Liver (tissue), 9 donors: ENCODE data around the gene LRRC47. TPM values are rescaled to one million over a fixed set of nuclear protein-coding genes. Genes with fewer than 3 reads are reported as not detected.

Experiments
- DNase-seq: peaks from one replicate; pipeline ENCODE4 v3.0.0-alpha.2; 2017; ENCODE audit warnings: low spot score
- H3K27ac ChIP-seq, 2 donors: one replicate each; pipeline ENCODE4 v1.7.0; 2013; ENCODE audit warnings: inconsistent platforms in 2 of 2, low read length in 2 of 2, control low read depth in 1 of 2, low read depth in 1 of 2, mild to moderate bottlenecking in 1 of 2
- H3K27me3 ChIP-seq, 4 donors: one replicate each; pipeline versions ENCODE4 v1.6.1 to v1.7.0; 2013; ENCODE audit warnings: low read length in 3 of 4, inconsistent platforms in 1 of 4, mild to moderate bottlenecking in 1 of 4, moderate library complexity in 1 of 4; ENCODE audit not compliant: control insufficient read depth in 4 of 4, insufficient read depth in 4 of 4
- H3K36me3 ChIP-seq, 4 donors: one replicate each; pipeline versions ENCODE4 v1.6.1 to v1.7.0; 2013; ENCODE audit warnings: low read length in 3 of 4, mild to moderate bottlenecking in 3 of 4, low read depth in 1 of 4, moderate library complexity in 1 of 4; ENCODE audit not compliant: control insufficient read depth in 4 of 4, insufficient read depth in 3 of 4
- H3K4me1 ChIP-seq, 4 donors: one replicate each; pipeline versions ENCODE4 v1.6.1 to v1.7.0; 2013; ENCODE audit warnings: low read length in 3 of 4, mild to moderate bottlenecking in 3 of 4, moderate library complexity in 1 of 4; ENCODE audit not compliant: control insufficient read depth in 4 of 4, insufficient read depth in 4 of 4
- H3K4me3 ChIP-seq, 3 donors: one replicate each; pipeline versions ENCODE4 v1.6.1 to v1.7.0; 2013; ENCODE audit warnings: low read length in 3 of 3, control low read depth in 1 of 3, low read depth in 1 of 3, mild to moderate bottlenecking in 1 of 3
- H3K9ac ChIP-seq, 2 donors: one replicate each; pipeline ENCODE4 v1.7.0; 2013; ENCODE audit warnings: low read length in 2 of 2, mild to moderate bottlenecking in 2 of 2, moderate library complexity in 2 of 2, control low read depth in 1 of 2, low read depth in 1 of 2
- H3K9me3 ChIP-seq, 4 donors: one replicate each; pipeline versions ENCODE4 v1.6.1 to v1.7.0; 2013; ENCODE audit warnings: low read length in 3 of 4; ENCODE audit not compliant: control insufficient read depth in 4 of 4
- ATF3 ChIP-seq: IDR thresholded peaks from 2 replicates; pipeline ENCODE4 v1.6.1; 2016; ENCODE audit warnings: antibody characterized with exemption
- CTCF ChIP-seq: fragments of 150-350 bp; IDR thresholded peaks from 2 replicates; pipeline ENCODE4 v1.5.1; 2017; ENCODE audit warnings: improper control_type of control experiment, low read depth, low read length; ENCODE audit not compliant: missing input control
- EGR1 ChIP-seq, 2 donors: IDR thresholded peaks; 2 replicates each; pipeline ENCODE4 v1.6.1; 2016 to 2018; ENCODE audit warnings: antibody characterized with exemption in 2 of 2, low read depth in 2 of 2
- FOXA1 ChIP-seq: IDR thresholded peaks from 2 replicates; pipeline ENCODE4 v1.6.1; 2016; ENCODE audit warnings: antibody characterized with exemption
- FOXA2 ChIP-seq: IDR thresholded peaks from 2 replicates; pipeline ENCODE4 v1.6.1; 2016; ENCODE audit warnings: antibody characterized with exemption
- GABPA ChIP-seq, 2 donors: IDR thresholded peaks in 1 of 2; conservative IDR thresholded peaks in 1 of 2; 2 replicates each; pipeline ENCODE4 v1.6.1; 2016; ENCODE audit warnings: antibody characterized with exemption in 2 of 2, mild to moderate bottlenecking in 1 of 2, moderate library complexity in 1 of 2
- HNF4A ChIP-seq, 2 donors: conservative IDR thresholded peaks; 2 replicates each; pipeline ENCODE4 v1.6.1; 2016; ENCODE audit warnings: antibody characterized with exemption in 2 of 2, mild to moderate bottlenecking in 2 of 2
- JUND ChIP-seq, 2 donors: IDR thresholded peaks; 2 replicates each; pipeline ENCODE4 v1.6.1; 2016; ENCODE audit warnings: antibody characterized with exemption in 2 of 2
- NR2F2 ChIP-seq: IDR thresholded peaks from 2 replicates; pipeline ENCODE4 v1.6.1; 2016; ENCODE audit warnings: antibody characterized with exemption
- RAD21 ChIP-seq, 2 donors: IDR thresholded peaks; 2 replicates each; pipeline ENCODE4 v1.6.1; 2016; ENCODE audit warnings: antibody characterized with exemption in 2 of 2, mild to moderate bottlenecking in 2 of 2
- RXRA ChIP-seq, 2 donors: IDR thresholded peaks; 2 replicates each; pipeline ENCODE4 v1.6.1; 2017 to 2018; ENCODE audit warnings: antibody characterized with exemption in 2 of 2, mild to moderate bottlenecking in 1 of 2
- SP1 ChIP-seq: IDR thresholded peaks from 2 replicates; pipeline ENCODE4 v1.6.1; 2018; ENCODE audit warnings: antibody characterized with exemption, mild to moderate bottlenecking
- TAF1 ChIP-seq: conservative IDR thresholded peaks from 2 replicates; pipeline ENCODE4 v1.6.1; 2016; ENCODE audit warnings: antibody characterized with exemption, mild to moderate bottlenecking
- YY1 ChIP-seq: IDR thresholded peaks from 2 replicates; pipeline ENCODE4 v1.6.1; 2016; ENCODE audit warnings: antibody characterized with exemption, mild to moderate bottlenecking
- WGBS: extraction: QIAGEN DNeasy Blood & Tissue Kit; methylation state at CpG from one replicate; pipeline ENCODE4 v1.1.7; 2013; 5-methylcytosine and 5-hydroxymethylcytosine counted together
- polyA plus RNA-seq, 2 donors: library from polyadenylated mRNA; stranded (reverse) in 1 of 2; unstranded in 1 of 2; fragments of 200-250 nt in 1 of 2; fragments of >200 nt in 1 of 2; fragmentation: Nextera tagmentation in 1 of 2; extraction: Ambion mirVana in 1 of 2; gene quantifications; one replicate each; pipeline versions ENCODE4 v1.2.1 to v1.2.3, GENCODE V29; 2013 to 2015
- total RNA-seq, 2 donors: library from RNA; depleted of rRNA; stranded (reverse); fragments of >200 nt; gene quantifications; one replicate each; pipeline ENCODE4 v1.2.3, GENCODE V29; 2014
- TF ChIP-seq, protein P1 (sequence below): IDR thresholded peaks from 2 replicates; pipeline ENCODE4 v1.6.1; 2016; ENCODE audit warnings: antibody characterized with exemption
- TF ChIP-seq, protein P2 (sequence below): IDR thresholded peaks from 2 replicates; pipeline ENCODE4 v1.6.1; 2016; ENCODE audit warnings: antibody characterized with exemption, mild to moderate bottlenecking
- donor health status: healthy.
- donor health status: healthy.
- donor health status: healthy.
- donor health status: healthy.
- donor health status: healthy.

The LRRC47 gene
- total and polyA plus RNA-seq, 4 donors: 8.7 to 23.8 (median 15.4) TPM

DNA sequence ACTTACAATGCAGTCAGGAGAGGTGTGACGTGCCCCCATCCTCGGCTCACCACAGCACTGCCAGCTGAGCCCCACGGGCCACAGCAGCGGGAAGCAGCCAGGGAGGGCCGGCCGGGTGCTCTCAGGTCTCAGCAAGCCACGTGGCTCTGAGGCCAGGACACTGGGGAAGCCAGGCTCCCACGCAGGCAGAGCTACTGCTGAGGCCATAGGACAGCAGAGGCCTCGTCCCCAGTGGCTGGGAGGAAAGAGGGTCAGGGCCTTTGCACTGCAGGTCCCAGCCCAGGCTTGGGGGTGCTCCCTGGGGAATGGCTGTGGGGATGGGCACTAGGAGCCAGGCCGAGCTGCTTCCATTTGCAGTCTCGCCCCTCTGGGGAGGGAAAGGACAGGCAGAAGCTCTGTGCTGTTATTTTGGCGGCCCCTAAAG lies 5.8 kb downstream of the LRRC47 start:
- TF ChIP-seq, protein P1, sequence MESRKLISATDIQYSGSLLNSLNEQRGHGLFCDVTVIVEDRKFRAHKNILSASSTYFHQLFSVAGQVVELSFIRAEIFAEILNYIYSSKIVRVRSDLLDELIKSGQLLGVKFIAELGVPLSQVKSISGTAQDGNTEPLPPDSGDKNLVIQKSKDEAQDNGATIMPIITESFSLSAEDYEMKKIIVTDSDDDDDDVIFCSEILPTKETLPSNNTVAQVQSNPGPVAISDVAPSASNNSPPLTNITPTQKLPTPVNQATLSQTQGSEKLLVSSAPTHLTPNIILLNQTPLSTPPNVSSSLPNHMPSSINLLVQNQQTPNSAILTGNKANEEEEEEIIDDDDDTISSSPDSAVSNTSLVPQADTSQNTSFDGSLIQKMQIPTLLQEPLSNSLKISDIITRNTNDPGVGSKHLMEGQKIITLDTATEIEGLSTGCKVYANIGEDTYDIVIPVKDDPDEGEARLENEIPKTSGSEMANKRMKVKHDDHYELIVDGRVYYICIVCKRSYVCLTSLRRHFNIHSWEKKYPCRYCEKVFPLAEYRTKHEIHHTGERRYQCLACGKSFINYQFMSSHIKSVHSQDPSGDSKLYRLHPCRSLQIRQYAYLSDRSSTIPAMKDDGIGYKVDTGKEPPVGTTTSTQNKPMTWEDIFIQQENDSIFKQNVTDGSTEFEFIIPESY: no peak
- Histone ChIP-seq H3K4me3 (no peak overlapping the region), H3K27me3 (no peaks in the 10 kb centered on the region), H3K36me3 (peaks cover 0 to 23% (median 4%) of the 10 kb centered on the region in 4 donors), H3K9ac (no peak overlapping the region), H3K9me3 (no peaks in the 10 kb centered on the region), H3K27ac (no peak overlapping the region), H3K4me1 (peaks cover 4 to 45% (median 28%) of the 10 kb centered on the region in 4 donors)
- no peak for DNase-seq
- WGBS: 86% methylated on average over 12 of the region's 12 CpGs

- no peak for DNase-seq
- 92% methylated on average over 34 of the region's 34 CpGs for WGBS
Observed at GRCh38 chr1:3789421-3790300, 6.6 kb downstream of the LRRC47 start.

More at GRCh38 chr1:3789421-3790300, 6.6 kb downstream of the LRRC47 start:
- Histone ChIP-seq H3K9ac (no peak overlapping the region), H3K9me3 (no peaks in the 10 kb centered on the region), H3K36me3 (peaks cover 0 to 28% (median 5%) of the 10 kb centered on the region in 4 donors), H3K27me3 (no peaks in the 10 kb centered on the region), H3K27ac (no peak overlapping the region), H3K4me3 (no peak overlapping the region), H3K4me1 (peaks cover 1 to 43% (median 24%) of the 10 kb centered on the region in 4 donors)
- TF ChIP-seq RAD21 (IDR thresholded peaks at IDR 0.05) (no peak), YY1 (no peak), HNF4A (conservative IDR thresholded peaks at IDR 0.05) (no peak), RXRA (IDR thresholded peaks at IDR 0.05) (no peak), JUND (IDR thresholded peaks at IDR 0.05) (no peak), NR2F2 (no peak), FOXA1 (no peak), FOXA2 (no peak), SP1 (no peak), ATF3 (no peak), EGR1 (IDR thresholded peaks at IDR 0.05; ENCODE audit: low read depth in 2 of 2) (no peak), TAF1 (no peak), CTCF (no peak), GABPA (IDR thresholded peaks at IDR 0.05 in 1 of 2, conservative IDR thresholded peaks at IDR 0.05 in 1 of 2) (no peak)
- TF ChIP-seq, protein P1: no peak
- TF ChIP-seq, protein P2, sequence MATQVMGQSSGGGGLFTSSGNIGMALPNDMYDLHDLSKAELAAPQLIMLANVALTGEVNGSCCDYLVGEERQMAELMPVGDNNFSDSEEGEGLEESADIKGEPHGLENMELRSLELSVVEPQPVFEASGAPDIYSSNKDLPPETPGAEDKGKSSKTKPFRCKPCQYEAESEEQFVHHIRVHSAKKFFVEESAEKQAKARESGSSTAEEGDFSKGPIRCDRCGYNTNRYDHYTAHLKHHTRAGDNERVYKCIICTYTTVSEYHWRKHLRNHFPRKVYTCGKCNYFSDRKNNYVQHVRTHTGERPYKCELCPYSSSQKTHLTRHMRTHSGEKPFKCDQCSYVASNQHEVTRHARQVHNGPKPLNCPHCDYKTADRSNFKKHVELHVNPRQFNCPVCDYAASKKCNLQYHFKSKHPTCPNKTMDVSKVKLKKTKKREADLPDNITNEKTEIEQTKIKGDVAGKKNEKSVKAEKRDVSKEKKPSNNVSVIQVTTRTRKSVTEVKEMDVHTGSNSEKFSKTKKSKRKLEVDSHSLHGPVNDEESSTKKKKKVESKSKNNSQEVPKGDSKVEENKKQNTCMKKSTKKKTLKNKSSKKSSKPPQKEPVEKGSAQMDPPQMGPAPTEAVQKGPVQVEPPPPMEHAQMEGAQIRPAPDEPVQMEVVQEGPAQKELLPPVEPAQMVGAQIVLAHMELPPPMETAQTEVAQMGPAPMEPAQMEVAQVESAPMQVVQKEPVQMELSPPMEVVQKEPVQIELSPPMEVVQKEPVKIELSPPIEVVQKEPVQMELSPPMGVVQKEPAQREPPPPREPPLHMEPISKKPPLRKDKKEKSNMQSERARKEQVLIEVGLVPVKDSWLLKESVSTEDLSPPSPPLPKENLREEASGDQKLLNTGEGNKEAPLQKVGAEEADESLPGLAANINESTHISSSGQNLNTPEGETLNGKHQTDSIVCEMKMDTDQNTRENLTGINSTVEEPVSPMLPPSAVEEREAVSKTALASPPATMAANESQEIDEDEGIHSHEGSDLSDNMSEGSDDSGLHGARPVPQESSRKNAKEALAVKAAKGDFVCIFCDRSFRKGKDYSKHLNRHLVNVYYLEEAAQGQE: no peak
